Measurements from ENCODE around the gene SNHG17. TPM values are rescaled to one million over a fixed set of nuclear protein-coding genes. Genes with fewer than 3 reads are reported as not detected.

The SNHG17 gene
- total and polyA plus RNA-seq, 3 donors from 2014 or later, result 16.3 to 26.9 (median 17.8) TPM

- H3K9me3 ChIP-seq, result no peaks in the 10 kb centered on the region
- DNase-seq, result no peak
- TF ChIP-seq, protein P1, sequence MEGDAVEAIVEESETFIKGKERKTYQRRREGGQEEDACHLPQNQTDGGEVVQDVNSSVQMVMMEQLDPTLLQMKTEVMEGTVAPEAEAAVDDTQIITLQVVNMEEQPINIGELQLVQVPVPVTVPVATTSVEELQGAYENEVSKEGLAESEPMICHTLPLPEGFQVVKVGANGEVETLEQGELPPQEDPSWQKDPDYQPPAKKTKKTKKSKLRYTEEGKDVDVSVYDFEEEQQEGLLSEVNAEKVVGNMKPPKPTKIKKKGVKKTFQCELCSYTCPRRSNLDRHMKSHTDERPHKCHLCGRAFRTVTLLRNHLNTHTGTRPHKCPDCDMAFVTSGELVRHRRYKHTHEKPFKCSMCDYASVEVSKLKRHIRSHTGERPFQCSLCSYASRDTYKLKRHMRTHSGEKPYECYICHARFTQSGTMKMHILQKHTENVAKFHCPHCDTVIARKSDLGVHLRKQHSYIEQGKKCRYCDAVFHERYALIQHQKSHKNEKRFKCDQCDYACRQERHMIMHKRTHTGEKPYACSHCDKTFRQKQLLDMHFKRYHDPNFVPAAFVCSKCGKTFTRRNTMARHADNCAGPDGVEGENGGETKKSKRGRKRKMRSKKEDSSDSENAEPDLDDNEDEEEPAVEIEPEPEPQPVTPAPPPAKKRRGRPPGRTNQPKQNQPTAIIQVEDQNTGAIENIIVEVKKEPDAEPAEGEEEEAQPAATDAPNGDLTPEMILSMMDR (IDR thresholded peaks at IDR 0.05), result no peak
- TF ChIP-seq POLR2A (IDR thresholded peaks at IDR 0.05), result no peak
- no peaks in the 10 kb centered on the region for H3K27me3 ChIP-seq
- H3K36me3 ChIP-seq (ENCODE audit: low read depth, missing control alignments), result no peaks in the 10 kb centered on the region
- H3K4me1 ChIP-seq, result no peaks in the 10 kb centered on the region
- no peak overlapping the region for H3K27ac ChIP-seq
- 65 to 71% methylated on average over 8 to 29 of the region's 29 CpGs for WGBS, 2 donors
- H3K4me3 ChIP-seq, result peak overlapping the region in 1 of 2 donors; percentile 17
- intact Hi-C loops (cut with DNase I; ENCODE audit: low total_unique reads), result no loop called here
Measured at GRCh38 chr20:38407321-38407720, 27.8 kb downstream of the SNHG17 start.

DNA sequence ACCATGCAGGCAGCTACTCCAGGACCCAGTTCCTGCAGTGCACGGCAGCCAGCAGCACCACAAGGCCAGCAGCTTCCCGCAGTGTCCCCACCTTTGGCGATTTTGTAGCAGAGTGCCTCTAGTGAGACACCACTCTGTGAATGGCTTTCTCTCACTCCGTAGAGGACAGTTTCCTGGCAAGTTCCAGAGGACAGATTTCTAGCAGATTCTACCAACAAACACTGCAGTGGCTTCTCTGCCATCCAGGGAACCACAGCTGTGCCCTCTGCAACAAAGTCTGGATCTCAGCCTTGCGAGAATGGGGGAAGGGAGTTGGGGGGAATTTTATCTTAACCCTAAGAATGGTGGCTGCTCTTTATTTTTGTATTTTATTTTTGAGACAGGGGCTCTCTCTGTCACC lies 28.7 kb downstream of the SNHG17 start:
- WGBS, 2 donors, result 53 to 76% methylated on average over 5 of the region's 5 CpGs
- intact Hi-C loops (cut with DNase I; ENCODE audit: low total_unique reads), result no loop called here
- TF ChIP-seq, protein P1 (IDR thresholded peaks at IDR 0.05), result no peak
- TF ChIP-seq POLR2A (IDR thresholded peaks at IDR 0.05), result no peak
- H3K27ac ChIP-seq, result no peak overlapping the region
- no peaks in the 10 kb centered on the region for H3K4me1 ChIP-seq
- H3K36me3 ChIP-seq (ENCODE audit: low read depth, missing control alignments), result no peaks in the 10 kb centered on the region
- DNase-seq, result no peak
- no peaks in the 10 kb centered on the region for H3K27me3 ChIP-seq
- no peak overlapping the region for H3K4me3 ChIP-seq
- H3K9me3 ChIP-seq, result no peaks in the 10 kb centered on the region

DNA sequence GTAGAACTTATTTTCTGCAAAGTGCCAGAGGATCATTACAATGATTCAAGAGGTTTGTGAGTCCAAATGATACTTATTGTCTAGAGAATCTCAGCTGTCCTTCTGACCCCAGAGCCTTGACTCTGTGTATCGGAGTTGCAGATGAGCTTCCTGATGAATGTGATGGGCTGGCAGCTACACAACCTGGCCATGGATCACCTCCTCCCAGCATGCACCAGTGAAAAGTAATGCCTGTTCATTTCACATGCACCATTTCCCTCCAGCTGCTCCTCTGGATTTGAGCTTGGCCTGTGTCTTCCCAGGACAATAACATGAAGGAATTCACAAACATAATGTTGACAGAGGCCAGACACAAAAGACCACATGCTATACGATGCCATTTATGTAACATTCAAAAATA lies 30.0 kb downstream of the SNHG17 start:
- peak; percentile 30 for DNase-seq
- TF ChIP-seq, protein P1 (IDR thresholded peaks at IDR 0.05), result no peak
- no peak for TF ChIP-seq POLR2A (IDR thresholded peaks at IDR 0.05)
- H3K4me3 ChIP-seq, result no peak overlapping the region
- H3K27me3 ChIP-seq, result no peaks in the 10 kb centered on the region
- intact Hi-C loops (cut with DNase I; ENCODE audit: low total_unique reads), result no loop called here
- no peaks in the 10 kb centered on the region for H3K9me3 ChIP-seq
- no peaks in the 10 kb centered on the region for H3K36me3 ChIP-seq (ENCODE audit: low read depth, missing control alignments)
- H3K4me1 ChIP-seq, result no peaks in the 10 kb centered on the region
- H3K27ac ChIP-seq, result no peak overlapping the region
- WGBS, 2 donors, result 80 to 90% methylated on average over 2 of the region's 2 CpGs

GRCh38 chr20:38404016-38404415 lies 31.1 kb downstream of the SNHG17 start:
- DNase-seq, result no peak
- H3K4me3 ChIP-seq, result no peak overlapping the region
- H3K27ac ChIP-seq, result no peak overlapping the region
- H3K4me1 ChIP-seq, result no peaks in the 10 kb centered on the region
- TF ChIP-seq POLR2A (IDR thresholded peaks at IDR 0.05), result no peak
- TF ChIP-seq, protein P1 (IDR thresholded peaks at IDR 0.05), result no peak
- intact Hi-C loops (cut with DNase I; ENCODE audit: low total_unique reads), result no loop called here
- H3K36me3 ChIP-seq (ENCODE audit: low read depth, missing control alignments), result no peaks in the 10 kb centered on the region
- no peaks in the 10 kb centered on the region for H3K9me3 ChIP-seq
- no peaks in the 10 kb centered on the region for H3K27me3 ChIP-seq

- Histone ChIP-seq H3K9me3 (no peaks in the 10 kb centered on the region), H3K36me3 (ENCODE audit: low read depth, missing control alignments) (no peaks in the 10 kb centered on the region), H3K4me1 (no peaks in the 10 kb centered on the region), H3K27me3 (no peaks in the 10 kb centered on the region), H3K4me3 (no peak overlapping the region), H3K27ac (no peak overlapping the region)
- TF ChIP-seq, protein P1 (IDR thresholded peaks at IDR 0.05), result no peak
- no peak for TF ChIP-seq POLR2A (IDR thresholded peaks at IDR 0.05)
- DNase-seq, result no peak
- 88 to 93% methylated on average over 8 of the region's 8 CpGs for WGBS, 2 donors
- intact Hi-C loops (cut with DNase I; ENCODE audit: low total_unique reads), result no loop called here
Measured at GRCh38 chr20:38402816-38403215, 32.3 kb downstream of the SNHG17 start.
